H9 (cell line): ENCODE results near the gene CCDC142. TPM values are rescaled to one million over a fixed set of nuclear protein-coding genes. Genes with fewer than 3 reads are reported as not detected.

ENCODE experiments used
- DNase-seq: peaks from one replicate; pipeline ENCODE4 v3.0.0-alpha.2; 2017
- H2AFZ ChIP-seq: one replicate; pipeline ENCODE4 v1.6.1; 2013; ENCODE audit warnings: mild to moderate bottlenecking, low read length, control low read depth, moderate library complexity
- H2AK5ac ChIP-seq: 2 replicates; pipeline ENCODE4 v1.6.1; 2013; ENCODE audit warnings: low read length, control low read depth, mixed read lengths; ENCODE audit not compliant: insufficient read length
- H2BK120ac ChIP-seq: one replicate; pipeline ENCODE4 v1.6.1; 2013; ENCODE audit warnings: low read depth, mild to moderate bottlenecking, low read length, control low read depth, inconsistent platforms; ENCODE audit not compliant: poor library complexity, severe bottlenecking
- H2BK12ac ChIP-seq: 2 replicates; pipeline ENCODE4 v1.6.1; 2013; ENCODE audit warnings: low read length, control low read depth, mixed read lengths, low read depth; ENCODE audit not compliant: insufficient read length
- H2BK15ac ChIP-seq: 2 replicates; pipeline ENCODE4 v1.6.1; 2013; ENCODE audit warnings: low read depth, low read length, control low read depth
- H2BK20ac ChIP-seq: one replicate; pipeline ENCODE4 v1.6.1; 2013; ENCODE audit warnings: low read depth, mild to moderate bottlenecking, low read length, control low read depth, inconsistent platforms; ENCODE audit not compliant: poor library complexity, severe bottlenecking
- H2BK5ac ChIP-seq: 2 replicates; pipeline ENCODE4 v1.6.1; 2013; ENCODE audit warnings: low read length, control low read depth, mixed read lengths; ENCODE audit not compliant: insufficient read length
- H3K14ac ChIP-seq: 2 replicates; pipeline ENCODE4 v1.6.1; 2013; ENCODE audit warnings: low read length, control low read depth; ENCODE audit not compliant: insufficient read depth
- H3K18ac ChIP-seq: 2 replicates; pipeline ENCODE4 v1.6.1; 2013; ENCODE audit warnings: low read depth, mild to moderate bottlenecking, mixed read lengths, low read length, control low read depth; ENCODE audit not compliant: insufficient read length
- H3K23ac ChIP-seq: 2 replicates; pipeline ENCODE4 v1.6.1; 2013; ENCODE audit warnings: low read length, control low read depth, mixed read lengths, low read depth; ENCODE audit not compliant: insufficient read length
- H3K23me2 ChIP-seq: 2 replicates; pipeline ENCODE4 v1.6.1; 2013; ENCODE audit warnings: low read depth, mild to moderate bottlenecking, mixed read lengths, low read length, control low read depth; ENCODE audit not compliant: insufficient read length, poor library complexity, severe bottlenecking
- H3K27ac ChIP-seq: 2 replicates; pipeline ENCODE4 v1.5.1; 2013; ENCODE audit warnings: low read length, control low read depth, mixed read lengths, low read depth; ENCODE audit not compliant: insufficient read length
- H3K27me3 ChIP-seq: 2 replicates; pipeline ENCODE4 v1.6.1; 2013; ENCODE audit warnings: low read length, control low read depth, inconsistent platforms; ENCODE audit not compliant: insufficient read depth
- H3K4ac ChIP-seq: 2 replicates; pipeline ENCODE4 v1.6.1; 2013; ENCODE audit warnings: low read depth, mild to moderate bottlenecking, control low read depth, inconsistent platforms, low read length, moderate library complexity
- H3K4me1 ChIP-seq: 2 replicates; pipeline ENCODE4 v1.6.1; 2013; ENCODE audit warnings: low read length, control low read depth, inconsistent platforms; ENCODE audit not compliant: insufficient read depth
- H3K4me2 ChIP-seq: 2 replicates; pipeline ENCODE4 v1.6.1; 2013; ENCODE audit warnings: low read length, control low read depth, mixed read lengths; ENCODE audit not compliant: insufficient read length, insufficient read depth
- H3K56ac ChIP-seq: 2 replicates; pipeline ENCODE4 v1.6.1; 2013; ENCODE audit warnings: low read depth, mild to moderate bottlenecking, mixed read lengths, low read length, control low read depth; ENCODE audit not compliant: insufficient read length
- H3K79me1 ChIP-seq: 2 replicates; pipeline ENCODE4 v1.6.1; 2013; ENCODE audit warnings: low read depth, mild to moderate bottlenecking, moderate library complexity, low read length, control low read depth, inconsistent platforms; ENCODE audit not compliant: insufficient read depth, poor library complexity, severe bottlenecking
- H3K79me2 ChIP-seq: 2 replicates; pipeline ENCODE4 v1.6.1; 2013; ENCODE audit warnings: low read length, control low read depth, inconsistent platforms; ENCODE audit not compliant: insufficient read depth
- H3K9ac ChIP-seq: 2 replicates; pipeline ENCODE4 v1.6.1; 2013; ENCODE audit warnings: low read length, control low read depth, mixed read lengths; ENCODE audit not compliant: insufficient read length; ENCODE audit errors: extremely low read depth
- H3K9me3 ChIP-seq: one replicate; pipeline ENCODE4 v1.6.1; 2013; ENCODE audit warnings: low read depth, low read length, inconsistent platforms; ENCODE audit not compliant: control insufficient read depth
- H3T11ph ChIP-seq: one replicate; pipeline ENCODE4 v1.6.1; 2013; ENCODE audit warnings: mild to moderate bottlenecking, low read length, control low read depth, inconsistent platforms
- H4K20me1 ChIP-seq: one replicate; pipeline ENCODE4 v1.6.1; 2013; ENCODE audit not compliant: control insufficient read depth, insufficient read length, insufficient read depth
- H4K5ac ChIP-seq: 2 replicates; pipeline ENCODE4 v1.6.1; 2013; ENCODE audit warnings: low read depth, mild to moderate bottlenecking, mixed read lengths, low read length, control low read depth; ENCODE audit not compliant: insufficient read length
- H4K8ac ChIP-seq: replicated peaks from 2 replicates; pipeline ENCODE4 v1.6.1; 2013; ENCODE audit warnings: low read length, control low read depth, mixed read lengths, low read depth; ENCODE audit not compliant: insufficient read length
- H4K91ac ChIP-seq: 2 replicates; pipeline ENCODE4 v1.6.1; 2013; ENCODE audit warnings: low read depth, mild to moderate bottlenecking, moderate library complexity, mixed read lengths, low read length, control low read depth; ENCODE audit not compliant: insufficient read length
- H3K27ac Mint-ChIP-seq, 3 experiments: 2 replicates in 2 of 3; 3 replicates in 1 of 3; pipeline ENCODE4 v1.8.0; 2020 to 2021; ENCODE audit warnings: mixed read lengths in 3 of 3, mild to moderate bottlenecking in 1 of 3, moderate library complexity in 1 of 3
- H3K27me3 Mint-ChIP-seq: 2 replicates; pipeline ENCODE4 v1.8.0; 2021; ENCODE audit warnings: low read depth, mild to moderate bottlenecking, moderate library complexity, mixed read lengths
- H3K36me3 Mint-ChIP-seq, 3 experiments: 2 replicates in 2 of 3; 3 replicates in 1 of 3; pipeline ENCODE4 v1.8.0; 2020 to 2021; ENCODE audit warnings: low read depth in 3 of 3, mixed read lengths in 3 of 3; ENCODE audit not compliant: insufficient read depth in 1 of 3
- H3K4me1 Mint-ChIP-seq, 2 experiments: 2 replicates each; pipeline ENCODE4 v1.8.0; 2020; ENCODE audit warnings: mixed read lengths in 2 of 2
- H3K4me3 Mint-ChIP-seq, 2 experiments: 2 replicates in 1 of 2; 3 replicates in 1 of 2; pipeline ENCODE4 v1.8.0; 2020 to 2021; ENCODE audit warnings: mild to moderate bottlenecking in 2 of 2, mixed read lengths in 2 of 2, moderate library complexity in 1 of 2
- H3K9me3 Mint-ChIP-seq, 2 experiments: 2 replicates in 1 of 2; 3 replicates in 1 of 2; pipeline ENCODE4 v1.8.0; 2020; ENCODE audit warnings: mild to moderate bottlenecking in 2 of 2, mixed read lengths in 2 of 2, moderate library complexity in 1 of 2
- WGBS: extraction: QIAGEN DNeasy Blood & Tissue Kit; methylation state at CpG from one replicate; pipeline ENCODE4 v1.1.7; 2013; ENCODE audit warnings: missing lambda C conversion rate, low lambda C conversion rate, mixed read lengths; ENCODE audit not compliant: insufficient read length; ENCODE audit errors: extremely low coverage; 5-methylcytosine and 5-hydroxymethylcytosine counted together
- total RNA-seq: library from RNA; stranded (reverse); gene quantifications from 2 replicates; pipeline ENCODE4 v1.2.1, GENCODE V29; 2021
- TF ChIP-seq, protein P1 (sequence below): fragments of 200-600 bp; sonication (generic); conservative IDR thresholded peaks from 3 replicates; pipeline ENCODE4 v1.8.0; 2021; ENCODE audit warnings: antibody characterized with exemption, mild to moderate bottlenecking

The CCDC142 gene
- total RNA-seq, 1 experiment from 2014 or later: 21.5 TPM

DNA sequence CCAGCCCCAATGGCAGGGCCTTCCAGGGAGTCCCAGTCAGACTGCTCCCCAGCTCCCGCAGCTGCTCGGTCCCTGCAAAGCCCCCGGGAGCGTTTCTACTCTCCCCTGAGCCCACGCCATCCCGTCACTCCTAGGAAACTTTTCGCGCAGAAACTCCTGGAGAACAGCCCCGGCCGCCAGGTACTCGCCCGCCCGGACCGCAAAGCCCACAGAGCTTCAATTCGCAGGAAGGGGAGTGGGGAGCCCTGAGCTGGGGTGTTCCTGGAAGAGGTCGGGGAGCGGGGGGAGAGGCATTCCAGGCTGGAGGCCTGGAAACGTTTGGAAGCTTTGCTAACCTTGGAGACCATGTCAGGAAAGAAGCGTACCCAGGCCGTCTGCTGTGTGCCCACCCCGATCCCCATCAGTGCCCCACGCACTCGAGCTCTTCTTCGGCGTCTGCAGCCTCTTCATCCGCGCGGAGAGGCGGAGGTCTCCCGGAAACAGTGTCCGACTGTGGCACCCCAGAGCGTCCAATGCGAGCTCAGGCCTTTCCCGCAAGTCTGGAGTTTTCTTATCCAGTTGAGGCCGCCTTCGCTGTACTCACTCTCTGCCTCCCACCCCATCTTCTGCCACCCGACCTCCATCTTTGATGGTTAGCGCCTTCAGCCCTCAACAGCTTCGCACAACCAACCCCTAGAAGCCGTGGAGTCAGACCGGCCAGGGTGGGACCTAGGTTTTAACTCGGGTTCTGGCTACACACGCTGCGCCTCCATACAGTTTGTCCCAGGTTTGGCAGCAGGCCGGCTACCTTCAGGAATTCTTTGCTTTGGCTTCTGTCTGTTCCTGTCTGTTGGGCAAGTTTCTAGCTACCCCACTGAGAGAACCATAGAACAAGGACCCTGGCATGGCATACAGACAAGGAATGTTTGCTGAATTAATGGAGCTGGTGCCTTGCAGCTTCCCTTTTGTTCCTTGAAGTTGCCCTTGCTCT lies 21.0 kb upstream of the CCDC142 start:
- H3T11ph ChIP-seq: no peak overlapping the region
- H3K56ac ChIP-seq: no peak overlapping the region
- H3K23ac ChIP-seq: no peak overlapping the region
- H2AFZ ChIP-seq: no peak overlapping the region
- no peak overlapping the region for H3K14ac ChIP-seq
- peak overlapping the region; percentile 54 for H3K4me2 ChIP-seq
- DNase-seq: no peak
- Mint-ChIP-seq H3K27me3 (peaks cover 81% of the 10 kb centered on the region), H3K27ac (no peak overlapping the region), H3K36me3 (peaks cover 24 to 33% (median 24%) of the 10 kb centered on the region in 3 experiments), H3K4me3 (peak overlapping the region; percentile 72 to 85), H3K4me1 (peaks cover 59 to 67% of the 10 kb centered on the region in 2 experiments), H3K9me3 (peaks cover 3 to 5% of the 10 kb centered on the region in 2 experiments; a peak in 3 of 5 replicates)
- H3K79me2 ChIP-seq: no peaks in the 10 kb centered on the region
- no peak overlapping the region for H4K8ac ChIP-seq
- H2BK5ac ChIP-seq: no peak overlapping the region
- H3K4ac ChIP-seq: no peak overlapping the region
- H4K91ac ChIP-seq: no peak overlapping the region
- no peak overlapping the region for H2BK12ac ChIP-seq
- WGBS: no CpG with 5 or more reads among the region's 45 CpGs
- TF ChIP-seq, protein P1, sequence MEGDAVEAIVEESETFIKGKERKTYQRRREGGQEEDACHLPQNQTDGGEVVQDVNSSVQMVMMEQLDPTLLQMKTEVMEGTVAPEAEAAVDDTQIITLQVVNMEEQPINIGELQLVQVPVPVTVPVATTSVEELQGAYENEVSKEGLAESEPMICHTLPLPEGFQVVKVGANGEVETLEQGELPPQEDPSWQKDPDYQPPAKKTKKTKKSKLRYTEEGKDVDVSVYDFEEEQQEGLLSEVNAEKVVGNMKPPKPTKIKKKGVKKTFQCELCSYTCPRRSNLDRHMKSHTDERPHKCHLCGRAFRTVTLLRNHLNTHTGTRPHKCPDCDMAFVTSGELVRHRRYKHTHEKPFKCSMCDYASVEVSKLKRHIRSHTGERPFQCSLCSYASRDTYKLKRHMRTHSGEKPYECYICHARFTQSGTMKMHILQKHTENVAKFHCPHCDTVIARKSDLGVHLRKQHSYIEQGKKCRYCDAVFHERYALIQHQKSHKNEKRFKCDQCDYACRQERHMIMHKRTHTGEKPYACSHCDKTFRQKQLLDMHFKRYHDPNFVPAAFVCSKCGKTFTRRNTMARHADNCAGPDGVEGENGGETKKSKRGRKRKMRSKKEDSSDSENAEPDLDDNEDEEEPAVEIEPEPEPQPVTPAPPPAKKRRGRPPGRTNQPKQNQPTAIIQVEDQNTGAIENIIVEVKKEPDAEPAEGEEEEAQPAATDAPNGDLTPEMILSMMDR: no peak
- no peak overlapping the region for H3K9ac ChIP-seq
- no peak overlapping the region for H3K18ac ChIP-seq
- H2BK20ac ChIP-seq: no peak overlapping the region
- H2BK120ac ChIP-seq: no peak overlapping the region
- no peaks in the 10 kb centered on the region for H3K79me1 ChIP-seq
- no peak overlapping the region for H3K27ac ChIP-seq
- no peaks in the 10 kb centered on the region for H3K9me3 ChIP-seq
- H2BK15ac ChIP-seq: no peak overlapping the region
- H4K20me1 ChIP-seq: no peaks in the 10 kb centered on the region
- H4K5ac ChIP-seq: no peak overlapping the region
- peaks cover 31% of the 10 kb centered on the region for H3K23me2 ChIP-seq
- peaks cover 4% of the 10 kb centered on the region; the same call in 1 of the 2 replicates for H3K4me1 ChIP-seq
- no peak overlapping the region for H2AK5ac ChIP-seq
- H3K27me3 ChIP-seq: peaks cover 64% of the 10 kb centered on the region
